GM23248 (cell line): ENCODE measurements around the gene LEFTY2. TPM values are rescaled to one million over a fixed set of nuclear protein-coding genes. Genes with fewer than 3 reads are reported as not detected.

ENCODE experiments used
- DNase-seq: peaks from one replicate; pipeline ENCODE4 v3.0.0-alpha.2; 2015
- H2AFZ ChIP-seq: fragments of 200-600 bp; sonication (generic); 2 replicates; pipeline ENCODE4 v1.6.1; 2016; ENCODE audit warnings: antibody characterized with exemption
- H3F3A ChIP-seq: fragments of 200-600 bp; sonication (generic); 2 replicates; pipeline ENCODE4 v1.6.1; 2016; ENCODE audit warnings: mild to moderate bottlenecking, antibody characterized with exemption, mixed run types; ENCODE audit not compliant: insufficient read depth
- H3K27ac ChIP-seq: fragments of 200-600 bp; sonication (generic); 2 replicates; pipeline ENCODE4 v1.5.1; 2016; ENCODE audit warnings: mild to moderate bottlenecking
- H3K27me3 ChIP-seq: fragments of 200-600 bp; sonication (generic); replicated peaks from 2 replicates; pipeline ENCODE4 v1.6.1; 2016; ENCODE audit warnings: mild to moderate bottlenecking; ENCODE audit not compliant: insufficient read depth
- H3K36me3 ChIP-seq: fragments of 200-600 bp; sonication (generic); 2 replicates; pipeline ENCODE4 v1.6.1; 2016; ENCODE audit warnings: low read depth, mild to moderate bottlenecking
- H3K4me1 ChIP-seq: fragments of 200-600 bp; sonication (generic); 2 replicates; pipeline ENCODE4 v1.6.1; 2016; ENCODE audit warnings: mild to moderate bottlenecking; ENCODE audit not compliant: insufficient read depth
- H3K4me2 ChIP-seq: fragments of 200-600 bp; sonication (generic); one replicate; pipeline ENCODE4 v1.6.1; 2016; ENCODE audit warnings: mild to moderate bottlenecking; ENCODE audit not compliant: unreplicated experiment
- H3K4me3 ChIP-seq: fragments of 200-600 bp; sonication (generic); 2 replicates; pipeline ENCODE4 v1.5.1; 2016; ENCODE audit warnings: mild to moderate bottlenecking
- H3K79me2 ChIP-seq: fragments of 200-600 bp; sonication (generic); 2 replicates; pipeline ENCODE4 v1.6.1; 2016; ENCODE audit warnings: mild to moderate bottlenecking; ENCODE audit not compliant: insufficient read depth
- H3K9ac ChIP-seq: fragments of 200-600 bp; sonication (generic); 2 replicates; pipeline ENCODE4 v1.6.1; 2016; ENCODE audit warnings: mild to moderate bottlenecking
- H3K9me2 ChIP-seq: fragments of 200-600 bp; sonication (generic); 2 replicates; pipeline ENCODE4 v1.6.1; 2016; ENCODE audit warnings: mixed run types, mild to moderate bottlenecking, moderate library complexity; ENCODE audit not compliant: insufficient read depth
- H3K9me3 ChIP-seq: fragments of 200-600 bp; sonication (generic); one replicate; pipeline ENCODE4 v1.6.1; 2017; ENCODE audit warnings: low read depth
- H4K20me1 ChIP-seq: fragments of 200-600 bp; sonication (generic); 2 replicates; pipeline ENCODE4 v1.6.0; 2016; ENCODE audit not compliant: insufficient read depth
- EZH2 ChIP-seq: fragments of 200-600 bp; sonication (generic); IDR thresholded peaks from 2 replicates; pipeline ENCODE4 v1.6.1; 2018; ENCODE audit warnings: antibody characterized with exemption, mild to moderate bottlenecking; ENCODE audit not compliant: insufficient read depth, poor library complexity, severe bottlenecking
- EZH2phosphoT487 ChIP-seq: fragments of 200-600 bp; sonication (generic); IDR thresholded peaks from 2 replicates; pipeline ENCODE4 v1.6.1; 2018; ENCODE audit warnings: antibody characterized with exemption, moderate library complexity, mild to moderate bottlenecking, low read depth; ENCODE audit not compliant: insufficient read depth
- WGBS, 2 experiments: methylation state at CpG; one replicate each; pipeline ENCODE4 v1.1.6; 2015 to 2017; ENCODE audit warnings: low lambda C conversion rate in 2 of 2, low coverage in 1 of 2; ENCODE audit errors: missing lambda C conversion rate in 2 of 2; 5-methylcytosine and 5-hydroxymethylcytosine counted together
- in situ Hi-C: fragments of 300-500 bp; cut with MboI; formaldehyde crosslinking; loops from 2 replicates; pipeline ENCODE4 v1.15.0; 2020
- polyA plus RNA-seq: library from polyadenylated mRNA; unstranded; fragments of >200 nt; fragmentation: Nextera tagmentation; extraction: Ambion mirVana; gene quantifications from 2 replicates; pipeline ENCODE4 v1.2.1, GENCODE V29; 2016
- total RNA-seq: library from RNA; depleted of rRNA; stranded (reverse); fragments of >200 nt; shearing (Covaris generic); gene quantifications from 2 replicates; pipeline ENCODE4 v1.2.3, GENCODE V29; 2014

LEFTY2 gene
- total and polyA plus RNA-seq, 2 experiments from 2014 or later = not detected

GRCh38 chr1:225926551-225927113 is 14.4 kb downstream of the LEFTY2 start:
- Histone ChIP-seq H3K9ac (no peak overlapping the region), H2AFZ (peak overlapping the region; percentile 28; the same call in 1 of the 2 replicates), H3K9me2 (no peaks in the 10 kb centered on the region), H3F3A (no peaks in the 10 kb centered on the region), H3K79me2 (peaks cover 17% of the 10 kb centered on the region), H3K27ac (no peak overlapping the region), H4K20me1 (no peaks in the 10 kb centered on the region), H3K4me3 (no peak overlapping the region), H3K27me3 (no peaks in the 10 kb centered on the region), H3K4me1 (peaks cover 15% of the 10 kb centered on the region), H3K36me3 (no peaks in the 10 kb centered on the region), H3K9me3 (no peaks in the 10 kb centered on the region), H3K4me2 (no peak overlapping the region)
- peak; percentile 37 for DNase-seq
- 90 to 98% methylated on average over 3 of the region's 3 CpGs for whole genome bisulfite sequencing, 2 experiments
- in situ Hi-C loops = no loop called here
- TF ChIP-seq EZH2 = no peak
- TF ChIP-seq EZH2phosphoT487 = no peak

GRCh38 chr1:225923692-225924555 is 17.1 kb downstream of the LEFTY2 start, which contains the start of gene PYCR2:
PYCR2 (minus strand) TSS chr1:225924250; CDS start chr1:225924110, 140 bp downstream.
- TF ChIP-seq EZH2 = no peak
- TF ChIP-seq EZH2phosphoT487 = no peak
- H2AFZ ChIP-seq = peak within 1 kb of the TSS; percentile 89
- peak within 1 kb of the TSS; percentile 94 for H3K9ac ChIP-seq
- no peaks in the 10 kb centered on the region for H3K27me3 ChIP-seq
- no peaks in the 10 kb centered on the region for H3K9me3 ChIP-seq
- H3F3A ChIP-seq = peaks cover 8% of the 10 kb centered on the region; the same call in 1 of the 2 replicates
- peak within 1 kb of the TSS; percentile 94 for H3K4me3 ChIP-seq
- in situ Hi-C loops = no loop called here
- H3K9me2 ChIP-seq = no peaks in the 10 kb centered on the region
- peak; percentile 98 for DNase-seq
- H4K20me1 ChIP-seq = no peaks in the 10 kb centered on the region
- 1 to 2% methylated on average over 49 to 64 of the region's 80 CpGs for WGBS, 2 experiments
- peak within 1 kb of the TSS; percentile 81 for H3K27ac ChIP-seq
- peaks cover 17% of the 10 kb centered on the region for H3K79me2 ChIP-seq
- peaks cover 26% of the 10 kb centered on the region for H3K4me1 ChIP-seq
- H3K4me2 ChIP-seq = peak within 1 kb of the TSS; percentile 82
- H3K36me3 ChIP-seq = no peaks in the 10 kb centered on the region

GRCh38 chr1:225923381-225923691 is 17.7 kb downstream of the LEFTY2 start:
- Histone ChIP-seq H3K9ac (peak overlapping the region; percentile 94), H3K27ac (peak overlapping the region; percentile 81), H3K9me3 (no peaks in the 10 kb centered on the region), H3K4me3 (peak overlapping the region; percentile 94), H3F3A (peaks cover 9% of the 10 kb centered on the region; the same call in 1 of the 2 replicates), H3K27me3 (no peaks in the 10 kb centered on the region), H2AFZ (peak overlapping the region; percentile 89), H4K20me1 (no peaks in the 10 kb centered on the region), H3K4me1 (peaks cover 26% of the 10 kb centered on the region), H3K79me2 (peaks cover 23% of the 10 kb centered on the region), H3K4me2 (peak overlapping the region; percentile 82), H3K36me3 (peaks cover under 1% of the 10 kb centered on the region; the same call in 1 of the 2 replicates), H3K9me2 (no peaks in the 10 kb centered on the region)
- in situ Hi-C loops = no loop called here
- DNase-seq = peak; percentile 55
- TF ChIP-seq EZH2 (no peak), EZH2phosphoT487 (no peak)
- 2 to 3% methylated on average over 8 of the region's 8 CpGs for WGBS, 2 experiments

- TF ChIP-seq EZH2 (no peak), EZH2phosphoT487 (no peak)
- Histone ChIP-seq H2AFZ (no peak overlapping the region), H4K20me1 (no peaks in the 10 kb centered on the region), H3K4me2 (peak overlapping the region; percentile 82), H3K79me2 (peaks cover 31% of the 10 kb centered on the region), H3K9me3 (no peaks in the 10 kb centered on the region), H3F3A (peaks cover 14% of the 10 kb centered on the region; the same call in 1 of the 2 replicates), H3K27me3 (no peaks in the 10 kb centered on the region), H3K9me2 (no peaks in the 10 kb centered on the region), H3K4me3 (no peak overlapping the region), H3K4me1 (peaks cover 26% of the 10 kb centered on the region), H3K36me3 (peaks cover 13% of the 10 kb centered on the region; the same call in 1 of the 2 replicates), H3K27ac (no peak overlapping the region), H3K9ac (no peak overlapping the region)
- in situ Hi-C loops = no loop called here
- WGBS, 2 experiments = 77 to 79% methylated on average over 23 of the region's 23 CpGs
- DNase-seq = no peak
Measured at GRCh38 chr1:225921734-225922709, 19.0 kb downstream of the LEFTY2 start.
